GM23248 (cell line): ENCODE data around the gene JARID2.

ENCODE experiments used
- EZH2 ChIP-seq: fragments of 200-600 bp; sonication (generic); IDR thresholded peaks from 2 replicates; pipeline ENCODE4 v1.6.1; 2018; ENCODE audit warnings: antibody characterized with exemption, mild to moderate bottlenecking; ENCODE audit not compliant: insufficient read depth, poor library complexity, severe bottlenecking
- EZH2phosphoT487 ChIP-seq: fragments of 200-600 bp; sonication (generic); IDR thresholded peaks from 2 replicates; pipeline ENCODE4 v1.6.1; 2018; ENCODE audit warnings: antibody characterized with exemption, moderate library complexity, mild to moderate bottlenecking, low read depth; ENCODE audit not compliant: insufficient read depth

DNA sequence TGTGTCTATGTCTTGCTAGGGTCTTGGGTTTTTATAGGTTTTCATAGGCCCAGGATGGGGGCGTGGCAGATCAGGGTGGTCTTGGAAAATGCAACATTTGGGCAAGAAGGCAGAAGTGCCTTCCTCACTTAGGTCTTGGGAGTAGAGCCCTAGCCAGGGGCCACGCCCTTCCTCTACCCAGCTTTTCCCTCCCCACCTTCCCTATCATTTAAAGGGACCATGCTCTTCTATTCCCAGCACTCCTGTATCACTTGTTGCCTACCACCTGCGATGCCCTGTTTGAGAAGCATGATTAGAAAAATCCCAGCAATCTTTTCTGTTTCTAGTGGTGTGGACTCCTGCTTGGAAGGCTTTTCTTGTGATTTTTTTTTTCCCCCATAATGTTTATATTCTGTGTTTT is 190.6 kb downstream of the JARID2 start:
- TF ChIP-seq EZH2 (no peak), EZH2phosphoT487 (no peak)
